ENCODE measurements around the gene ITGB1. TPM values are rescaled to one million over a fixed set of nuclear protein-coding genes. Genes with fewer than 3 reads are reported as not detected.

The ITGB1 gene
- total and polyA plus RNA-seq, 2 experiments from 2014 or later: 317 to 439 TPM

DNA sequence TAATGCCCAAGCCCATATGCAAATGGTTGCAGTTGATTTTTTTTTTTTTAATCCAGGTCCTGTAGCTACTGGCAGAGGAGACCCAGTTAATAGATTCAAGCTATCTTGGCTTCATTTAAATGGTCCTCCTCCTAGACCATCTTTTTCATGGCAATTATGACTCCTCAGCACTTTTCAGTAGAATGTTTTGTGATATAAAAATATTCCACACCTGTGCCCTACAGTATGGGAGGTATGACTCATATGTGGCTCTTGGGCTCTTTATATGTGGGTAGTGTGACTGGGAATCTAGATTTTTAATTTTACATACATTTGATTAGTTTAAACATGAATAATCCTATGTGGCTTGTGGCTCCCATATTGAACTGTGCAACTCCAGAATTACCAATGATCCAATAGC lies 80.1 kb downstream of the ITGB1 start:
- DNase-seq (ENCODE audit: low spot score) (no peak), ATAC-seq (no peak)
- Mint-ChIP-seq H3K27ac (no peak overlapping the region), H3K27me3 (ENCODE audit: insufficient read depth, low read depth, poor library complexity) (peaks cover 2% of the 10 kb centered on the region), H3K4me1 (peaks cover 13% of the 10 kb centered on the region), H3K36me3 (ENCODE audit: low read depth) (peaks cover 3% of the 10 kb centered on the region; the same call in 1 of the 3 replicates), H3K9me3 (no peaks in the 10 kb centered on the region), H3K4me3 (no peak overlapping the region)
- Histone ChIP-seq H3K4me1 (ENCODE audit: insufficient read depth) (peaks cover 10% of the 10 kb centered on the region; the same call in 1 of the 2 replicates), H3K4me3 (no peak overlapping the region), H2AFZ (no peak overlapping the region), H3K27me3 (ENCODE audit: insufficient read depth) (peaks cover 10% of the 10 kb centered on the region), H4K20me1 (replicated peaks; ENCODE audit: insufficient read depth) (no peaks in the 10 kb centered on the region), H3K79me2 (replicated peaks; ENCODE audit: insufficient read depth) (no peaks in the 10 kb centered on the region), H3K27ac (ENCODE audit: low read depth) (no peak overlapping the region), H3K36me3 (ENCODE audit: insufficient read depth) (no peaks in the 10 kb centered on the region), H3F3A (replicated peaks; ENCODE audit: low read depth) (no peaks in the 10 kb centered on the region), H3K9me2 (ENCODE audit: insufficient read depth) (peaks cover 4% of the 10 kb centered on the region; the same call in 1 of the 2 replicates), H3K4me2 (no peak overlapping the region)
- TF ChIP-seq, protein P1, sequence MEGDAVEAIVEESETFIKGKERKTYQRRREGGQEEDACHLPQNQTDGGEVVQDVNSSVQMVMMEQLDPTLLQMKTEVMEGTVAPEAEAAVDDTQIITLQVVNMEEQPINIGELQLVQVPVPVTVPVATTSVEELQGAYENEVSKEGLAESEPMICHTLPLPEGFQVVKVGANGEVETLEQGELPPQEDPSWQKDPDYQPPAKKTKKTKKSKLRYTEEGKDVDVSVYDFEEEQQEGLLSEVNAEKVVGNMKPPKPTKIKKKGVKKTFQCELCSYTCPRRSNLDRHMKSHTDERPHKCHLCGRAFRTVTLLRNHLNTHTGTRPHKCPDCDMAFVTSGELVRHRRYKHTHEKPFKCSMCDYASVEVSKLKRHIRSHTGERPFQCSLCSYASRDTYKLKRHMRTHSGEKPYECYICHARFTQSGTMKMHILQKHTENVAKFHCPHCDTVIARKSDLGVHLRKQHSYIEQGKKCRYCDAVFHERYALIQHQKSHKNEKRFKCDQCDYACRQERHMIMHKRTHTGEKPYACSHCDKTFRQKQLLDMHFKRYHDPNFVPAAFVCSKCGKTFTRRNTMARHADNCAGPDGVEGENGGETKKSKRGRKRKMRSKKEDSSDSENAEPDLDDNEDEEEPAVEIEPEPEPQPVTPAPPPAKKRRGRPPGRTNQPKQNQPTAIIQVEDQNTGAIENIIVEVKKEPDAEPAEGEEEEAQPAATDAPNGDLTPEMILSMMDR (conservative IDR thresholded peaks at IDR 0.05; ENCODE audit: low read depth in 2 of 2): no peak
- TF ChIP-seq ZNF114 (CRISPR knock-in tag; IDR thresholded peaks at IDR 0.05) (no peak), EZH2phosphoT487 (IDR thresholded peaks at IDR 0.05; ENCODE audit: unreplicated experiment) (no peak), CREB1 (CRISPR knock-in tag; IDR thresholded peaks at IDR 0.05; ENCODE audit: low read depth) (no peak), POLR2AphosphoS5 (IDR thresholded peaks at IDR 0.05; ENCODE audit: low read depth) (no peak), EZH2 (IDR thresholded peaks at IDR 0.05; ENCODE audit: low read depth, unreplicated experiment) (no peak), NANOG (IDR thresholded peaks at IDR 0.05; ENCODE audit: borderline replicate concordance) (no peak), STAT1 (IDR thresholded peaks at IDR 0.05; ENCODE audit: unreplicated experiment) (no peak), ZNF331 (CRISPR knock-in tag; IDR thresholded peaks at IDR 0.05; ENCODE audit: low read depth) (no peak)
- TF ChIP-seq, protein P2, sequence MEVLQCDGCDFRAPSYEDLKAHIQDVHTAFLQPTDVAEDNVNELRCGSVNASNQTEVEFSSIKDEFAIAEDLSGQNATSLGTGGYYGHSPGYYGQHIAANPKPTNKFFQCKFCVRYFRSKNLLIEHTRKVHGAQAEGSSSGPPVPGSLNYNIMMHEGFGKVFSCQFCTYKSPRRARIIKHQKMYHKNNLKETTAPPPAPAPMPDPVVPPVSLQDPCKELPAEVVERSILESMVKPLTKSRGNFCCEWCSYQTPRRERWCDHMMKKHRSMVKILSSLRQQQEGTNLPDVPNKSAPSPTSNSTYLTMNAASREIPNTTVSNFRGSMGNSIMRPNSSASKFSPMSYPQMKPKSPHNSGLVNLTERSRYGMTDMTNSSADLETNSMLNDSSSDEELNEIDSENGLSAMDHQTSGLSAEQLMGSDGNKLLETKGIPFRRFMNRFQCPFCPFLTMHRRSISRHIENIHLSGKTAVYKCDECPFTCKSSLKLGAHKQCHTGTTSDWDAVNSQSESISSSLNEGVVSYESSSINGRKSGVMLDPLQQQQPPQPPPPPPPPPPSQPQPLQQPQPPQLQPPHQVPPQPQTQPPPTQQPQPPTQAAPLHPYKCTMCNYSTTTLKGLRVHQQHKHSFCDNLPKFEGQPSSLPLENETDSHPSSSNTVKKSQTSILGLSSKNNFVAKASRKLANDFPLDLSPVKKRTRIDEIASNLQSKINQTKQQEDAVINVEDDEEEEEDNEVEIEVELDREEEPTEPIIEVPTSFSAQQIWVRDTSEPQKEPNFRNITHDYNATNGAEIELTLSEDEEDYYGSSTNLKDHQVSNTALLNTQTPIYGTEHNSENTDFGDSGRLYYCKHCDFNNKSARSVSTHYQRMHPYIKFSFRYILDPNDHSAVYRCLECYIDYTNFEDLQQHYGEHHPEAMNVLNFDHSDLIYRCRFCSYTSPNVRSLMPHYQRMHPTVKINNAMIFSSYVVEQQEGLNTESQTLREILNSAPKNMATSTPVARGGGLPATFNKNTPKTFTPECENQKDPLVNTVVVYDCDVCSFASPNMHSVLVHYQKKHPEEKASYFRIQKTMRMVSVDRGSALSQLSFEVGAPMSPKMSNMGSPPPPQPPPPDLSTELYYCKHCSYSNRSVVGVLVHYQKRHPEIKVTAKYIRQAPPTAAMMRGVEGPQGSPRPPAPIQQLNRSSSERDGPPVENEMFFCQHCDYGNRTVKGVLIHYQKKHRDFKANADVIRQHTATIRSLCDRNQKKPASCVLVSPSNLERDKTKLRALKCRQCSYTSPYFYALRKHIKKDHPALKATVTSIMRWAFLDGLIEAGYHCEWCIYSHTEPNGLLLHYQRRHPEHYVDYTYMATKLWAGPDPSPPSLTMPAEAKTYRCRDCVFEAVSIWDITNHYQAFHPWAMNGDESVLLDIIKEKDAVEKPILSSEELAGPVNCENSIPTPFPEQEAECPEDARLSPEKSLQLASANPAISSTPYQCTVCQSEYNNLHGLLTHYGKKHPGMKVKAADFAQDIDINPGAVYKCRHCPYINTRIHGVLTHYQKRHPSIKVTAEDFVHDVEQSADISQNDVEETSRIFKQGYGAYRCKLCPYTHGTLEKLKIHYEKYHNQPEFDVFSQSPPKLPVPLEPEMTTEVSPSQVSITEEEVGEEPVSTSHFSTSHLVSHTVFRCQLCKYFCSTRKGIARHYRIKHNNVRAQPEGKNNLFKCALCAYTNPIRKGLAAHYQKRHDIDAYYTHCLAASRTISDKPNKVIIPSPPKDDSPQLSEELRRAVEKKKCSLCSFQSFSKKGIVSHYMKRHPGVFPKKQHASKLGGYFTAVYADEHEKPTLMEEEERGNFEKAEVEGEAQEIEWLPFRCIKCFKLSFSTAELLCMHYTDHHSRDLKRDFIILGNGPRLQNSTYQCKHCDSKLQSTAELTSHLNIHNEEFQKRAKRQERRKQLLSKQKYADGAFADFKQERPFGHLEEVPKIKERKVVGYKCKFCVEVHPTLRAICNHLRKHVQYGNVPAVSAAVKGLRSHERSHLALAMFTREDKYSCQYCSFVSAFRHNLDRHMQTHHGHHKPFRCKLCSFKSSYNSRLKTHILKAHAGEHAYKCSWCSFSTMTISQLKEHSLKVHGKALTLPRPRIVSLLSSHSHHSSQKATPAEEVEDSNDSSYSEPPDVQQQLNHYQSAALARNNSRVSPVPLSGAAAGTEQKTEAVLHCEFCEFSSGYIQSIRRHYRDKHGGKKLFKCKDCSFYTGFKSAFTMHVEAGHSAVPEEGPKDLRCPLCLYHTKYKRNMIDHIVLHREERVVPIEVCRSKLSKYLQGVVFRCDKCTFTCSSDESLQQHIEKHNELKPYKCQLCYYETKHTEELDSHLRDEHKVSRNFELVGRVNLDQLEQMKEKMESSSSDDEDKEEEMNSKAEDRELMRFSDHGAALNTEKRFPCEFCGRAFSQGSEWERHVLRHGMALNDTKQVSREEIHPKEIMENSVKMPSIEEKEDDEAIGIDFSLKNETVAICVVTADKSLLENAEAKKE (CRISPR knock-in tag; IDR thresholded peaks at IDR 0.05): no peak
- TF ChIP-seq, protein P3, sequence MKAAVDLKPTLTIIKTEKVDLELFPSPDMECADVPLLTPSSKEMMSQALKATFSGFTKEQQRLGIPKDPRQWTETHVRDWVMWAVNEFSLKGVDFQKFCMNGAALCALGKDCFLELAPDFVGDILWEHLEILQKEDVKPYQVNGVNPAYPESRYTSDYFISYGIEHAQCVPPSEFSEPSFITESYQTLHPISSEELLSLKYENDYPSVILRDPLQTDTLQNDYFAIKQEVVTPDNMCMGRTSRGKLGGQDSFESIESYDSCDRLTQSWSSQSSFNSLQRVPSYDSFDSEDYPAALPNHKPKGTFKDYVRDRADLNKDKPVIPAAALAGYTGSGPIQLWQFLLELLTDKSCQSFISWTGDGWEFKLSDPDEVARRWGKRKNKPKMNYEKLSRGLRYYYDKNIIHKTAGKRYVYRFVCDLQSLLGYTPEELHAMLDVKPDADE (IDR thresholded peaks at IDR 0.05): no peak
- TF ChIP-seq, protein P4, sequence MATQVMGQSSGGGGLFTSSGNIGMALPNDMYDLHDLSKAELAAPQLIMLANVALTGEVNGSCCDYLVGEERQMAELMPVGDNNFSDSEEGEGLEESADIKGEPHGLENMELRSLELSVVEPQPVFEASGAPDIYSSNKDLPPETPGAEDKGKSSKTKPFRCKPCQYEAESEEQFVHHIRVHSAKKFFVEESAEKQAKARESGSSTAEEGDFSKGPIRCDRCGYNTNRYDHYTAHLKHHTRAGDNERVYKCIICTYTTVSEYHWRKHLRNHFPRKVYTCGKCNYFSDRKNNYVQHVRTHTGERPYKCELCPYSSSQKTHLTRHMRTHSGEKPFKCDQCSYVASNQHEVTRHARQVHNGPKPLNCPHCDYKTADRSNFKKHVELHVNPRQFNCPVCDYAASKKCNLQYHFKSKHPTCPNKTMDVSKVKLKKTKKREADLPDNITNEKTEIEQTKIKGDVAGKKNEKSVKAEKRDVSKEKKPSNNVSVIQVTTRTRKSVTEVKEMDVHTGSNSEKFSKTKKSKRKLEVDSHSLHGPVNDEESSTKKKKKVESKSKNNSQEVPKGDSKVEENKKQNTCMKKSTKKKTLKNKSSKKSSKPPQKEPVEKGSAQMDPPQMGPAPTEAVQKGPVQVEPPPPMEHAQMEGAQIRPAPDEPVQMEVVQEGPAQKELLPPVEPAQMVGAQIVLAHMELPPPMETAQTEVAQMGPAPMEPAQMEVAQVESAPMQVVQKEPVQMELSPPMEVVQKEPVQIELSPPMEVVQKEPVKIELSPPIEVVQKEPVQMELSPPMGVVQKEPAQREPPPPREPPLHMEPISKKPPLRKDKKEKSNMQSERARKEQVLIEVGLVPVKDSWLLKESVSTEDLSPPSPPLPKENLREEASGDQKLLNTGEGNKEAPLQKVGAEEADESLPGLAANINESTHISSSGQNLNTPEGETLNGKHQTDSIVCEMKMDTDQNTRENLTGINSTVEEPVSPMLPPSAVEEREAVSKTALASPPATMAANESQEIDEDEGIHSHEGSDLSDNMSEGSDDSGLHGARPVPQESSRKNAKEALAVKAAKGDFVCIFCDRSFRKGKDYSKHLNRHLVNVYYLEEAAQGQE (IDR thresholded peaks at IDR 0.05; ENCODE audit: unreplicated experiment): no peak
